NOMO-1 (cell line): ENCODE measurements around the gene NPS.

ENCODE experiments used
- DNase-seq, 2 experiments: peaks; one replicate each; lab custom pipeline; 2025; ENCODE audit not compliant: unreplicated experiment in 2 of 2; lab: John Stamatoyannopoulos, UW

NPS gene

GRCh38 chr10:127553417-127553816 lies 4.3 kb downstream of the NPS start:
- no peak for DNase-seq

GRCh38 chr10:127556916-127557315 lies 7.8 kb downstream of the NPS start:
- no peak for DNase-seq

- DNase-seq, result no peak
Observed at GRCh38 chr10:127561647-127562046, 12.5 kb downstream of the NPS start.

- no peak for DNase-seq
Observed at GRCh38 chr10:127563718-127564553, 14.8 kb downstream of the NPS start.

GRCh38 chr10:127564644-127565043 lies 15.5 kb downstream of the NPS start:
- DNase-seq, result no peak

- DNase-seq, result no peak
Observed at GRCh38 chr10:127565583-127565982, 16.5 kb downstream of the NPS start.

- no peak for DNase-seq
Observed at GRCh38 chr10:127569210-127569609, 20.1 kb downstream of the NPS start.

- DNase-seq, result no peak
Observed at GRCh38 chr10:127570036-127570435, 20.9 kb downstream of the NPS start.

- no peak for DNase-seq
Observed at GRCh38 chr10:127571386-127571785, 22.3 kb downstream of the NPS start.

GRCh38 chr10:127576051-127576450 lies 26.9 kb downstream of the NPS start:
- DNase-seq, result no peak

GRCh38 chr10:127576740-127577161 lies 27.6 kb downstream of the NPS start:
- no peak for DNase-seq

GRCh38 chr10:127577376-127578258 lies 28.5 kb downstream of the NPS start:
- no peak for DNase-seq

GRCh38 chr10:127578259-127578960 lies 29.3 kb downstream of the NPS start:
- DNase-seq, result no peak

- no peak for DNase-seq
Observed at GRCh38 chr10:127578961-127579305, 29.8 kb downstream of the NPS start.

- DNase-seq, result no peak
Observed at GRCh38 chr10:127579640-127580039, 30.5 kb downstream of the NPS start.

- no peak for DNase-seq
Observed at GRCh38 chr10:127580822-127581221, 31.7 kb downstream of the NPS start.

- no peak for DNase-seq
Observed at GRCh38 chr10:127585519-127586023, 36.5 kb downstream of the NPS start.

- DNase-seq, result no peak
Observed at GRCh38 chr10:127587668-127588365, 38.7 kb downstream of the NPS start.

GRCh38 chr10:127592586-127592985 lies 43.5 kb downstream of the NPS start:
- DNase-seq, result no peak

- no peak for DNase-seq
Observed at GRCh38 chr10:127600479-127600878, 51.4 kb downstream of the NPS start.
